ENCODE results near the gene KRT39.

DNA sequence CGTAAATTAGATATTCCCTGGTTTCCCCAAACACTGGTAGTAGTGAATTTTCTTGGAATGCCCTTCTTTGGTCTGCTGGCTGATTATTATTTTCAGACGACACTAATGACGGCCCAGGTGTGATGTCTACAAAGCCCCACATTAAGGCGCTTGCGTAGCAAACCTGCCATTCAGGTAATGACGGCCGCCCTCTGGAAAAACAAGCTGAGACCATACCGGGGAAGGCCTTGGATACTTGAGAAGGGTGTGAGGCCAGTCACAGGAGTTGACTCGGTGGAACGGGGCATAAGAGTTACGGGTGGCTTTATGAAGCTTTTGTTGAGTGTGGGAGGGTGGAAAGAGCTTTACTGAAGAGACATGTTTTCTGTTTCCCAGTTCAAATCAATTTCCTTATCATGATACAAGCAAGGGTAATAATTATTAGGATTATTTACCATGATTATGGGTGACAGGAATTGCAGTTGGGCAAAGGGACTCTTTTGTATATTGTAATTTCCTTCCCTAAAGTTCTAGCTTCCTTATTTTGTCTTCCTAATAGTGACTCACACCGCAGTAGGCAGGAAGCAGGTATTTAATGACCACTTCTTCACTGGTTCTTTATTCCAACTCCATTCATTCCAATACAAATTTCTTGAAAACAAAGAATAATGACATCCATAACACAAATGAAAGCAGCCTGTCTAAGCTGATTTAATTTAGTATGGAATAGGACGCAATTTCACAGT lies 54.1 kb downstream of the KRT39 start:
- TF ChIP-seq, protein P1, sequence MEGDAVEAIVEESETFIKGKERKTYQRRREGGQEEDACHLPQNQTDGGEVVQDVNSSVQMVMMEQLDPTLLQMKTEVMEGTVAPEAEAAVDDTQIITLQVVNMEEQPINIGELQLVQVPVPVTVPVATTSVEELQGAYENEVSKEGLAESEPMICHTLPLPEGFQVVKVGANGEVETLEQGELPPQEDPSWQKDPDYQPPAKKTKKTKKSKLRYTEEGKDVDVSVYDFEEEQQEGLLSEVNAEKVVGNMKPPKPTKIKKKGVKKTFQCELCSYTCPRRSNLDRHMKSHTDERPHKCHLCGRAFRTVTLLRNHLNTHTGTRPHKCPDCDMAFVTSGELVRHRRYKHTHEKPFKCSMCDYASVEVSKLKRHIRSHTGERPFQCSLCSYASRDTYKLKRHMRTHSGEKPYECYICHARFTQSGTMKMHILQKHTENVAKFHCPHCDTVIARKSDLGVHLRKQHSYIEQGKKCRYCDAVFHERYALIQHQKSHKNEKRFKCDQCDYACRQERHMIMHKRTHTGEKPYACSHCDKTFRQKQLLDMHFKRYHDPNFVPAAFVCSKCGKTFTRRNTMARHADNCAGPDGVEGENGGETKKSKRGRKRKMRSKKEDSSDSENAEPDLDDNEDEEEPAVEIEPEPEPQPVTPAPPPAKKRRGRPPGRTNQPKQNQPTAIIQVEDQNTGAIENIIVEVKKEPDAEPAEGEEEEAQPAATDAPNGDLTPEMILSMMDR (IDR thresholded peaks at IDR 0.05 in 4 of 5, conservative IDR thresholded peaks at IDR 0.05 in 1 of 5), result no peak
- TF ChIP-seq POLR2A (IDR thresholded peaks at IDR 0.05), result no peak
